Measurements from ENCODE around the gene HOXC12. TPM values are rescaled to one million over a fixed set of nuclear protein-coding genes. Genes with fewer than 3 reads are reported as not detected.

HOXC12 gene, protein sequence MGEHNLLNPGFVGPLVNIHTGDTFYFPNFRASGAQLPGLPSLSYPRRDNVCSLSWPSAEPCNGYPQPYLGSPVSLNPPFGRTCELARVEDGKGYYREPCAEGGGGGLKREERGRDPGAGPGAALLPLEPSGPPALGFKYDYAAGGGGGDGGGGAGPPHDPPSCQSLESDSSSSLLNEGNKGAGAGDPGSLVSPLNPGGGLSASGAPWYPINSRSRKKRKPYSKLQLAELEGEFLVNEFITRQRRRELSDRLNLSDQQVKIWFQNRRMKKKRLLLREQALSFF
- 0.31 and 0.62 TPM in 2 replicates for total RNA-seq
- 0.09 TPM for polyA plus RNA-seq (2012)

DNA sequence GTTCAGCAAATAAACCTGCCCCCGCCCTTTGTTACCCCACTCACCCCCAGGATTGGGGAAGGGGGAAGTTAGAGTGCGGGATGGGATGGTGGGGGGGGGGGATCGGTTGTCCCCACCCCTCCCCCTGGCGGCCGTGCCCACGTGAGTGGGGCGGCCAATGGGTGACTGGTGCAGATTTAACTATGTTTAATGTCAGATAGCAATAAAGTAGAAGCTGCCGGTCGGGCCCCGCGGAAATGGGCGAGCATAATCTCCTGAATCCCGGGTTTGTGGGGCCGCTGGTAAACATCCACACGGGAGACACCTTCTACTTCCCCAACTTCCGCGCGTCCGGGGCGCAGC, at the start of gene HOXC12:
TSS of gene HOXC12 (plus strand) at position 210 of the 342 bp plus-strand sequence. CDS start at position 237, 27 bp downstream.
- DNase-seq (ENCODE audit: low read depth), result no peak

DNA sequence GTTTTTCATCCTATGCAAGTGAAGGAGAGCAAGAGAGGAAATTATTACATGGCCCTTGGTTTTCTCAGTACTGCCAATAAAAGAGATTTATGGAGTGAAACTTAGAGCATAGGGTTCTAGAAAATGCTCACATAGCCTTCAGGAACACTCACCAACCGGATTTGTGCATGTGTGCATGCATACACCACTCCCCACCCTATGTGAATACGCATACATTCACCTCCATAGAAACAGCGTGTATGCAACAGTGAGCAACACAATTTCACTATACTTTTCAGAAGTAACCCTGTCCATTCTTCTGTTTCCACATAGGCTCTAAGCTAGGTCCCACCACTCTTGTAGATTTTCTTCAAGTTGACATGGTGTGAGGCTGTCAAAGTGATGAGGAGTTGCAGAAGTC, 47.6 kb upstream of the HOXC12 start:
- DNase-seq (ENCODE audit: low read depth), result no peak

DNA sequence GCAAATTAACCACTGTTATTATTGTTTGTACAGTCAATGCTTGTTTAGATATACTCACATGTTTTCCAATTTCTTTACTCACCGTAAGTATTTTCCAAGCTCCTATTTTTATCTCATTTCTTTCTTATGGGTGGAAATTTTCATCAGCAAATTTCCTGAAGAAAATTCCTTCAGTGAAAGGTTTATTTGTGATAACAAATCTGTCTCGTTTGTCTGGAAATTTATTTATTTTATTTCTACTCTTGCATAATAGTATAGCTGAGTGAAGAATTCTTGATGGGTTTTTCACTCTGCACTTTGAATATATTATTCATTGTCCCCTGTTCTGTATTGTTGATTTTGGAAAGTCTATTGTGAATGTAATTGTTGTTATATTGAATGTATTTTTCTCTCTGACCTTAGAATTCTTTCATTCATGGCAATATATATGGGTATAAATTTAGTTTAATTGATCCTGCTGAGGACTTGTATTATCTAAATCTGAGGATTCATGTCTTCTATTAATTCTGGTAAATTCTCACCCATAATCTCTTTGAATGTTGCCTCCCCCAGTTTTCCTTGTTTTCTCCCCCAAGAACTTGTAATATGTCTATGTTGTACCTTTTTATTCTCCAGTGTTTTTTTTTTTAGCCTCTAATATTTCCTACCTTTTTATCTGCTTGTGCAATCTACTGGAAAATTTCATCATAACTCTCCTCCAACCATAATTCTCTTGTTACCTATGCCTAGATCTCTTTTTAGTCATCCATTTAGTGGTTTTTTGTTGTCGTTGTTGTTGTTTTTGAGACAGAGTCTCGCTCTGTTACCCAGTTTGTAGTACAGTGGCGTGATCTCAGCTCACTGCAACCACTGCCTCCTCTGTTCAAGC, 37.7 kb upstream of the HOXC12 start:
- no peak for DNase-seq (ENCODE audit: low read depth)

DNA sequence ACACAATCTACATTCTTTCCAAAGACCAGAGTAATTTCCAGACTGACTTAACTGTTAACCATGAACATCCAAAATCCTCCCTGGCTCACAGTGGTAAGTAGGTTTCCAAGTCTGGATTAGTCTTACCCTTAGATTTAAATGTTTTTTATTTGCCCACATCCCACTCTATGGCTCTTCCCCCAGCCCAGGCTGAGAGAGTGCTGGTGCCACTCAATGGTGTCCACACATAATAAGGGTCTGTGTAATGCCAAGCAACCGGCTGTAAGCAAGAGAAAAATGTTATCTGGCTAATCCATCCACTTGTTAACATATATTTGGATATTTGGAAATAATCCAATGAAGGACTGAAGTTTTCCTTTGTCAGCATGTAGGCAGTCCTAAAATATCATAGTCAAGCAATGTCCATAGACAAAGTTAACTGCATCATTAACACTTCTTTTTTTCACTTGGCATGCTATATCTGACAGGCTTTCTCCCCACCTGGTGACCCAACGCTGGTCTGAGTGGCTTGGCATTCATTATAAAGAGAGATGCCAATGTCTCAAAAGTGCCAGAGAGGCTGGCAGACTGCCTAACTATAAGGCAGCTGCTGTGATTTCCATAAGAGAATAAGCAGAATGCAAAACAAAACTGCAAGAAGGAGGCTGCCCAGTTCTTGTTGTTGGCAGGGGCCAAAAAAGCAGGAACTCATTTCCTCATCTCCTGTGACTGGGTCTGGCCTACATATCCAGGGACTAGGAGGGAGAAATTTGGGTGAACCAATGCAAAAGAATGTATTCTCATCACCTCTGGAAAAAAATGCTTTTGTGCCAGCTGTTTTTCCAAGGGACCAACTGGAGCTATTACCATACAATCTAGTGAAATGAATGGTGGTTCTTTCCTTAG, 29.9 kb upstream of the HOXC12 start:
- no peak for DNase-seq (ENCODE audit: low read depth)

DNA sequence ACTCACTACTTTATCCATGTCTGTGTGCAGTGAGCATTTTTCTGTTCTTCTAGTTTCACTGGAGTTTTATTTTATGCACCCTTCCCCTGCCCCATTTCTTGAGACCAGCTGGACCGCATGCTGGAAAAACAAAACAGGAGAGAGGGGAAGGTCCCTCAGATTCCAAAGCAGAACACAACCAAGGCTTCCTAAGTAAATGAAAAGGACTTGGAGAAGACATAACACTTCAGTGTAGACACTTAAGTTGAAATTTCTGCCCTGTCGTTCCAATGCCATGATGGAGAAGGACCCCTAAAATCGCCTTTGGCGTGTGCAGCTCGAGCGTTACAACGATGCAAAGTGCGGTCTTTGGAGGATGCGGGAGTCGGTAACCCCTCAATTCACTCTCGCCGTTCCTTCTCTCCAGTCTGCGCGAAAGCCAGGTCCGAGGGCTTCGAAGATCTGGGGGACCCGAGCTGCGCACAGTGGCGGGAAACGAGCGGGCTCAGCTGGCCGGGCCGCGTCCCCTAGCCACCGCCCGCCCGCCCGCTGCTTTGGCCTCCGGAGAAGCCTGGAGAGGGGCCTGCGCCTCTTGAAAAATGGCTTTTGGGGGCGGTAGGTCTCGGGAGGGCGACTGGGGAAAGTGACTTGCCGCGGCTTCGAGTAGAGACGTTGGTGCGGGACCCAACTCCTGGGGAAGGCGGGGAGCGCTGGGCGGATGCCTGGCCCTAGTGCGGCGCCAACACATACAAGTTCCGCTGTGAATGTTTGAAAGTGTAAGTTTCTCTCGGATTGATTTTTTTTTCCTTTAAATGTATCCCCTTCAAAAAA, 27.3 kb upstream of the HOXC12 start:
- no peak for DNase-seq (ENCODE audit: low read depth)

DNA sequence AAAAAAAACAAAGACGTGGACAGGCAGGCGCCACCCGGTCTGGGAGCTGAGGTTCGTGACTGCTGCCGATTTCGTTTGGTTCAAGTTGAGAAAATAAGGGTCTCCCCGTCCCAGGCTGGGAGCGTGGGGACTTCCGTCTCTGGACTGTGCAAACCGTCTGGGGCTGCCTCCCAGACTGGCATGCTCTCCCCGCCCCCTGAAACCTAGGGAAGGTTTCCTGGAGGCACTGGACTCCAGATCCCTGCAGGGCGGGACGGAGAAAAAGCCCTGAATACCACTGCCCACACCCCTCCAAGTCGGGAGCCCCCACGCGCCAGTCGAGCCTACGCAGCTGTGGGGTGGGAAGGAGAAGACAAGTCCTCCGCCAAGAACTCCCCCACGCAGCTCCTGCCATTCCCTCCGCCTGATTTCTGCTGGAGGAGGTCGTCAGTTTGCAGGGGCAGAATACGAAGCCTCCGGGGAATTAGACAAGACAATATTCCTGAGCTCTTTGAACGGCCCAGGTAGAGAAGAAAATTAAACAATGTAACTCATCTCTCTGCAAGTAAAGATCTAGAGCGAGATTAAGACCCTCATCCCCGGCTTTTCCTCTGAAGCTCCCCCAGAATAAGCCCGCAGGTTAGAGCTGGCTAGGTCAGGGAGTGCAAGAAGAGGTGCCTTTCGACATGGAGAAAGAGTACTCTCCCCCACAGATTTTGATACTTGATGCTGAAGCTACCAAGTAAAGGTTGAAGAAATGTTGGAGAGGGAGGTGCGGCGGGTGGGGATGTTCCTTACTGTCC, 26.5 kb upstream of the HOXC12 start:
- DNase-seq (ENCODE audit: low read depth), result peak; percentile 12

DNA sequence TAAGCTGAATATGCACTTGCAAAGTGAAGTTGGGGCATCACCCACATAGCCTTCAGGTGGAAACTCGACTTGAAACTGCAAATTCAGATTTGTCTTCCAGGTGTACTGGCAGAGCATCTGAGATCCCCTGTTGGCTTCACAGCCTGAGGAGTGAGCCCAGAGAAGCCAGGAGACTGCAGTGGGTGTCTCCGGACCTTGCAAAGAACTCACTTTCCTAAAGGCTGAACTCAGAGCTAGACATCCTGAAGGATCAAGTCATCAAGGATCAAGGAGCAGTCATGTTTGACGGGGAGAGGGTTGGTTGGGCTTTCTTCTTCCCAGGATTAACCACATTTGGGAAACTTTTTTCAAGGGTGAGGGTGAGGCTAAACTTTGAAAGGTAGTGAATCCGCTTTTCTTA, 25.2 kb upstream of the HOXC12 start:
- no peak for DNase-seq (ENCODE audit: low read depth)

DNA sequence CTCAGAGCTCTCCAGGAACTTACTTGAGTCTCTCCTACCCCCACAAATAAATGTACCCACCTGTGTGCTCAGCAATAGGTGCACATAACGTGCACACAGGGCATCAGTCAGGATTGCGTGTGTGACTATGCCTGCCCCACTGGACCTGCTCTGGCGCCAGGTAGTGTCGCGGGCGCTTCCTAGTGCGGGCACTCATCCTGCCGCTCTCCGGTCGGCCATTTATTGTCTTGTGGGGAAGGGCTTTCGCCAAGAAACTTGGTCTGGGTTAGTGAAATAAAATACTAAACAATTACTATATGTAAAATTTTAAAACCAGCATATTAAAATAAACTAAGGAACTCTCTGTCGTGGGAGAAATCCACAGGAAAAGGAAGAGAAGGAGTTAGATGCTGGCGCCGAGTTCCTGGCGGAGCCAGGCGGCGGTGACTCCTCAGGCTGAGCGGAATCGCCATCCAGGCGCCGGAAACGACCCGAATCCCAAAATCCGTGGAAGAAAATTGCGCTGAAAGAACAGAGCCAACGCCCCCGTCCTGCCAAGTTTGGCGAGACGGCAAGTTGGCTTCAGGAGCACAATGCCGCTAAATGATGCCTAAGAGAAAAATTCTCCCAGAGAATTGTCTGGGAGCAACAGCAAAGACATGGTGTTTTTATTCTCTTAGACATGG, 24.0 kb upstream of the HOXC12 start:
- no peak for DNase-seq (ENCODE audit: low read depth)

DNA sequence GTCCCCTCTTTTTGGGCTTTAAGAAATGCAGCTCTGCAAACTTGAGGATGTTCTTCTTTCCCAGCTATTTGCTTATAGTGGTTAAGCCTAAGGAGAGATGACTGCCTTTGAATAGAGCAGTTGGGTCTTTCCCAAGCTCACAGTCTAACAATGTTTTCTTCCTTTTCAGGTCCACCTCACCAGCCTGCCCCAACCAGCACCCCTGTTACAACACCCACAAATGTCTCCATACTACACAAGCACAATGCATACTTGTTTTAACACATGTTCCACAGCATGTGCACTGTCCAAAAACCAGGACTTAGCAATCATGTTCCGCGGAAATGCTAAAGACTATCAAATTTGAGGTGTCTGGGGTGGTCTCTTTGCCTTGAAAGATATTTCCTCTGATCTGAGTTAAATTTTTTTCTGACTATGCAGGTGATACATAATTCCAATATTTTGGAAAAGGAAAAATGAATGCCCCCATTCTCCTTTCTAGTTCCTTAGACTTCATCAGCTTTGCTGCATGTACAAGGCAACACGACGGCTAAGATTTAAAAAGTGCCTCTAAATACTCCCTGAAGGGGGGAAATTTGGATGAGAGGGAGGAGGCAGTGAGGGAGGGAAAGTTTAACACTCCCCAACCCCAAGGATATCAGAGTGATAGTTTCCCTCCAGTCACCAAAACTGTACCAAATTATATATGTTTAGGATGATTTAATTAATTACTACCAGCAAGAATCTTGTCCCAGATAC, 22.7 kb upstream of the HOXC12 start:
- no peak for DNase-seq (ENCODE audit: low read depth)

DNA sequence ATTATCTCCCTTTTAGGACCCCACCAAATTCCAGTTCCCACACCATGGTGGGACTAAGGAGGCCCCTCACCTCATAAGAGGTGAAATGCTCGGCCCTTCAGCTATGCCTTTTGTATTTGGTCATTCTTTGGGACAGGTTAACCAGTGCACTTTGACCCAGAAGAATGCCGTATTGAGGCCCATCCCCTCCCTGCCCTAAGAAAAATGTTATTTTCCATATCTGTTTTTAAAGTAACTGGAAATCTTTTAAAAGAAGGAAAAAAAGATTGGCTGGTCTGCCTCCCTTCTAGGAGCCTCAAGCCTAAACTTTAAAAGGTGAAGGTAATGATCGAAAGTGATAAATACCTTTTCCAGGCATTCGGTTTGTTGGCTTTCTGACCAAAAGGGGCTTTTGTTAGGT, 21.8 kb upstream of the HOXC12 start:
- DNase-seq (ENCODE audit: low read depth), result no peak

DNA sequence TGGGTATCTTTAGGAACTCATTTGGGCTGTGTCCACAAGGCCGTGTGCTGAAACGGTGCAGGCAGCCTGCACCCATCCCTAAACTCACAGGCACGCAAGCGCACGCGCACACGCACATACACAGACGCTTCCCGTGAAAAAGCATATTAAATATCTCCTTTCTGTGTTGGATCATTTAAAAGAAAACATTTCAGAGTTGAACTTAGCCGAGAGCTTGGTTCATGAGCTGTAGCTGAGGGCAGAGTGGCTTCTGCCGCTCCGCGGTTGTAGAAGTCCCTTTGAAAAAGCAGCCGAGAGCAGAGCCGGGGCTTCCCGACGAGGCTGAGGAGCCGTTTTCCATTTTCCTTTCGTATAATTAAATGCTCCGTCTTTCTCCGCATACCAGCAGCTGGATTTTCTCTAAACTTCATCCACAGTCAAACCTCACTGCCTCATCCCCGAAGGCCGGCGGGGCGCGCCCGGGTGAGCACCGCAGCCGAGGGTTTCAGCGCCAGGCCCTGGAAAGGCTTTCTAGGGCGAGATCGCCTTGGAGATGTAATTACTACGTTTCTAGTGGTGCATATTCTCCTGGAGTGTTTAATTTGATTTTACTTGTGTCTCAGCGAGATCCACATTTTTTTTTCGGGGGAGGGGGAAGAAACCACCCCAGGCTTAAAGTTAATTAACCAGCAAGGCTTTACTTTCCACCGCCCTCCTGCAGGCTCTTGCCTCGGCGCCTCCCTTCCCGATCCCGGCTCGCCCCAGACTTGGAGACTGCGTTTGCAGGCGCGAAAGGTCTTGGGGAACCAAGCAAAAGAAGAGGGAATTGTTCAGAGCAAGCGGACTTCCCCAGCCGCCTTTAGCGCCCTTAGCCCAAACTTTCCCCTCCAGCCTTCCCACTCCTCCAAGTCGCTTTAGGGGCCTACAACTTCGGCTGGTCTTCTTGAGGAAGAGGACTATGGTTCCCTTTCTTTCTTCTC, 19.0 kb upstream of the HOXC12 start:
- no peak for DNase-seq (ENCODE audit: low read depth)

DNA sequence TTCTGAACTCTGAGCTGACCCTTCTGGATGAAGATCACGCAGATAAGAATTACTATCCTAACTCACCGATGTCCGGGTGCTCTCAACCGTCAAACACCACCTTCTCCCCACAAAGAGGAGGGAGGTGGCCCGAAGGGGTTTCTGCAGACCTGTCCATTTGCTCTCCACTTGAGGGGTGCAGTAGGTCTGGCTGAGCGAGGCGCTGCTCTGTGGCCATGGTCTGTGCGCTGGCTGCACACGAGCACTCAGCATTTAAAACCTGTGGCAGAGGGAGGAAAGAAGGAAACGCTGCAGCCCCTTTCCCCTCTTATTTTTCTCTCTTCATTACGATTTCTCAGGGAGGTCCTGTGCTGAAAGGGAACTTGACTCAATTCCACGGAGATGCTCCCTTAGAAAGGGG, 17.6 kb upstream of the HOXC12 start:
- DNase-seq (ENCODE audit: low read depth), result no peak

DNA sequence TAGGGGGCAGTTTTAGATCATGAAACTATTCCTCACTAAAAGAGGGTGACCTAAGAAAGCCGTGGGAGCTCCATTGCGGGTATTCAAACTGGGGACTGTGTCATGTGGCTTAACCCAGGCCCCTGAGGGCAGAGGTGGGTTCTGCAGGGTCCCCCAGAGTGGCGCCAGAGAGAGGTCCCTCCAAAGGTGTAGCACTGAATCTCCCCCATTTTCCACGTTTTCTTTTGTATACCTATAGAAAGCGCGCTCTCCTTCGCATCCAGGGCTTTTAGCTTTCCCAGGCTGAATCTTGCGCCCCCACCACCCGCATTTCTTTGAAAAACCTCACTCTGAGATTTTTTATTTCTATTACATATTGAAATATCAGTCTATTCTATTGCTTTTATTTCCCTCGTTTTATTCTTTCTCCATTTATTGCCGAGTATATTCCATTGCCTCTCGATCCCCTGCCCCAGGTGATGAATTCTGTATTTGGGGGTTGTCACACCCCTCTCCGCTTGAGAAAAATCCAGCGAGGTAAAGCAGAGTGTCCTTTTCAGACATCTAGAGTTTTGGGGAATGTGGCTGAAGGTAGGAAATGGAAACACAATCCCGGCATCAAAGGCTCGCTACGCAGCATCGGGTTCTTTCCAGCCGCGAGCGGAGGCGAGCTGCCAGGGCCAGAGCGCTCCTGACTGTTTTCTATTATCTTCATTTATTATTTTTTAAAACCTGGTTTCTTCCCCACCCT, 16.9 kb upstream of the HOXC12 start:
- no peak for DNase-seq (ENCODE audit: low read depth)

DNA sequence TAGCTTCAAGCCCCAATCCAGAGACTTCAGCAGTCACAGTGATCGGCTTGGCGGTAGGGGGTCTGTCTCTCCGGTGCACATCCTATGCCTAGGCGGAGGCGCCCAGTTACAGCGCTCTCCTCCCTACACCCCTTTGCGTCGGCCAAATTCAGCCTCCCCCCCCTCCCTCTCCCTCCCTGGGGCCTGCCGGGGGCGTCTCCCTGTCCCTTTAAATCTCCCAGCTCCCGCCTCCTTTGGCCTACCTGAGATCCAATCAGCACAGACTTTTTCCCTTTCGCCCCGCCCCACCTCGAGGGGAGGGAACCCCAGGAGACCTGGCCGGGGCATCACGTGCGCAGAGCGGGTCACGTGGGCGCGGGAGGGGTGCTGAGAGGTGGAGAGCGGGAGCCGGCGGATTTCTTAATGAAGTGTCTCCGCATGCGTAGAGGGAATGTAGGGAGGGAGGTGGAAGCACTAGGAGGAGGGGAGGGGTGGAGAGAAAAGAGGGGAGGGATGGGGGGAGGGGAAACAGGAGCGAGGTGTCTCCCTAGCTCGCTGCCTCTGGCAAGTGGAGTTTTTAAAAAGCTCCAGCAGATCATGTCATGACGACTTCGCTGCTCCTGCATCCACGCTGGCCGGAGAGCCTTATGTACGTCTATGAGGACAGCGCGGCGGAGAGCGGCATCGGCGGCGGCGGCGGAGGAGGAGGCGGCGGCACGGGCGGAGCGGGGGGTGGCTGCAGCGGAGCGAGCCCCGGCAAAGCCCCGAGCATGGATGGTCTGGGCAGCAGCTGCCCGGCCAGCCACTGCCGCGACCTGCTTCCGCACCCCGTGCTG, 16.2 kb upstream of the HOXC12 start, which contains the start of gene HOXC13:
TSS of gene HOXC13 (plus strand) at position 506 of the 815 bp plus-strand sequence. CDS start at position 582, 76 bp downstream.
- peak; percentile 100 for DNase-seq (ENCODE audit: low read depth)

DNA sequence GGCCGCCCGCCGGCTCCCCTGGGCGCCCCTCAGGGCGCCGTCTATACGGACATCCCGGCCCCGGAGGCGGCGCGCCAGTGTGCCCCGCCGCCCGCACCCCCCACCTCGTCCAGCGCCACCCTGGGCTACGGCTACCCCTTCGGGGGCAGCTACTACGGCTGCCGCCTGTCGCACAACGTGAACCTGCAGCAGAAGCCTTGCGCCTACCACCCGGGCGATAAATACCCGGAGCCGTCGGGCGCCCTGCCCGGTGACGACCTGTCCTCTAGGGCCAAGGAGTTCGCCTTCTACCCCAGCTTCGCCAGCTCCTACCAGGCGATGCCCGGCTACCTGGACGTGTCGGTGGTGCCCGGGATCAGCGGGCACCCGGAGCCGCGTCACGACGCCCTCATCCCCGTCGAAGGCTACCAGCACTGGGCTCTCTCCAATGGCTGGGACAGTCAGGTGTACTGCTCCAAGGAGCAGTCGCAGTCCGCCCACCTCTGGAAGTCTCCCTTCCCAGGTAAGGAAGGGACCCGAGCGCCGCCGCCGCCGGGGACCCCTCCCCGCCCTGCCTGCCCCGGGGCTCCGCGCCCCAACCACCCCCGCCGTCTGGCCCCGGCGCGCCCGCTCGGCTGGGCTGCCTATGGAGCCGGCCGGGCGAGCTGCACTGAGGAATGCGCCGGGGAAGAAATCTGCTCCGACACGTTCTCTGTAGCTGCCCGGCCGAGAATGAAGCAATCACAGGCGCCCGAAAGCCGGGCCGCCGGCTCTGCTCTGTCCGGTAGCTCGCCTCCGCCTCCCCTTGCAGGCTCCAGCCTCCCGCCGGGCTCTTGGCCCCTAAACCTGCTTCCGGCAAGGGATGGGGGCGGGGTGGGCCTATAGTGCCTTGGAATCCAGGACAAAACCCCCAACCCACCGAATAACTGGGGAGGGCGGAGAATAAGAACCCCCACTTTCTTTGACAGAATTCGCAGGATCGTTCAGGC, 15.3 kb upstream of the HOXC12 start:
- DNase-seq (ENCODE audit: low read depth), result peak; percentile 55
